Muscle of back (tissue), 11 donors: ENCODE measurements around the gene PPP6R3. TPM values are rescaled to one million over a fixed set of nuclear protein-coding genes. Genes with fewer than 3 reads are reported as not detected.
"Not testable (repeated sequence)": the region's sequence is repeated elsewhere in the genome, so short reads cannot be mapped to it uniquely, and the experiment has no call there.

ENCODE experiments used
- DNase-seq, 3 donors: peaks; one replicate each; pipeline versions ENCODE4 v3.0.0 to v3.0.0-alpha.2; 2013
- polyA plus RNA-seq, 10 donors: library from polyadenylated mRNA; unstranded; fragments of 120-200 nt; gene quantifications; one replicate each; pipeline ENCODE4 v1.2.1, GENCODE V29; 2013; ENCODE audit not compliant: insufficient read length in 10 of 10

PPP6R3 gene
- polyA plus RNA-seq, 10 donors, result 42.0 to 75.3 (median 56.0) TPM

GRCh38 chr11:68455485-68455884 lies 5.1 kb upstream of the PPP6R3 start:
- DNase-seq, result no peak

GRCh38 chr11:68457216-68457897 lies 3.2 kb upstream of the PPP6R3 start:
- no peak for DNase-seq

DNA sequence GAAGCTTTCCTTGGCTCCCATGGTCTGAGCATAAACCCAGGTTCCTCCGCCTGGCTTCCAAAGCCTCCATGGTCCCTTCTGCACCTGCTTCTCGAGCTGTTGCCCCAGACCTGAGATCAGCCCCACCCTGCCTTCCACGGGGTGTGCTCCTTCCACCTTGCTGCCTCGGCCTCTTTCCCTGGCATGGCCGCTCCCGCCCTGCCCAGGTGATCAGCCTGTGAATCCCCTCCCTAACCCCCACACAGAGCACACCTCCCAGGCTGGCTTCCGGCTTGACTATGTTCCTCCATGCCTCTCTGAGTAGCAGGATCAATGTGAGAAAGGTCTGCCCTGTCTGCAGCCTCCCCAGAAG lies 2.7 kb upstream of the PPP6R3 start:
- DNase-seq, result no peak

- not testable (repeated sequence) for DNase-seq
These were observed 2.2 kb upstream of the PPP6R3 start for GRCh38 chr11:68458340-68458739.

DNA sequence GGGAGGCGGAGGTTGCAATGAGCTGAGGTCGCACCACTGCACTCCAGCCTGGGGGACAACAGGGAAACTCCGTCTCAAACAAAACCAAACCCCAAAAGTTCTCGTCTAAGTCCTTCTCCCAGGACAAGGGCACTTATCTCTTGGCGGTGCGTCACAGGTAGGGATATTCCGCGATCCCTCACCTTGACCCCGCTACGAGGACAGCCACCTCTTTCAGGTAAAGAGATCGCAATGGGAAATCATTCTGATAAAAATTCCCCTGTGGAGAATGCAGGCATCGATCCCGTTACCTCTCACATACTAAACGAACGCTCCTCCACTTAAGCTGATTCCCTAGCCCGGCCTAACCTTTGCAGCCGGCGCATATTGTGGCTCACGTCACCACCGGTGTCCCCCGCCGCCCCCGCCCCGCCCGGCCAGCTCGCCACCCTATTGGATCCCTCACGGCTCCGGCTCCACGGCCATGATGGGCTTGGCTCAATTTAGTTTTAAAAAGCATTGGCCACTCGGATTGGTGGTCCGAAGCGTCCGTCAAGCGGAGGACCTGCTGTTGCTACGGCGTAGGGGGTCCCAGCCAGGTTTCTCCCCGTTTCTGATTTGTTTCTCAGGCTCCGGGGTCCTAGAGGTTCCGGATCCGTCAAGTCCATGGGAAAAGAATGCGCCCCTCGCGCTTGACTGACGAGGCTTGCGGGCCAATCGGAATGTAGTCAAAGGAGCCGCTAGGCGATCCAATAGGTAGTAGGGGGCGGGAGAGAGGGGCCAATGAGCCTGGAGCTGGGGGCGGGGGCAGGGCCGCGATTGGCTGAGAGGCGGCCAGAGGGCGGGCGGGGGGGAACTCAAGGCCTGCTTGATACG lies 439 bp upstream of the PPP6R3 start:
- peak; percentile 98 to 100 (median 99) for DNase-seq

- no peak for DNase-seq
These were observed 994 bp downstream of the PPP6R3 start for GRCh38 chr11:68461575-68461917.

- DNase-seq, result no peak
These were observed 3.2 kb downstream of the PPP6R3 start for GRCh38 chr11:68463714-68464113.

DNA sequence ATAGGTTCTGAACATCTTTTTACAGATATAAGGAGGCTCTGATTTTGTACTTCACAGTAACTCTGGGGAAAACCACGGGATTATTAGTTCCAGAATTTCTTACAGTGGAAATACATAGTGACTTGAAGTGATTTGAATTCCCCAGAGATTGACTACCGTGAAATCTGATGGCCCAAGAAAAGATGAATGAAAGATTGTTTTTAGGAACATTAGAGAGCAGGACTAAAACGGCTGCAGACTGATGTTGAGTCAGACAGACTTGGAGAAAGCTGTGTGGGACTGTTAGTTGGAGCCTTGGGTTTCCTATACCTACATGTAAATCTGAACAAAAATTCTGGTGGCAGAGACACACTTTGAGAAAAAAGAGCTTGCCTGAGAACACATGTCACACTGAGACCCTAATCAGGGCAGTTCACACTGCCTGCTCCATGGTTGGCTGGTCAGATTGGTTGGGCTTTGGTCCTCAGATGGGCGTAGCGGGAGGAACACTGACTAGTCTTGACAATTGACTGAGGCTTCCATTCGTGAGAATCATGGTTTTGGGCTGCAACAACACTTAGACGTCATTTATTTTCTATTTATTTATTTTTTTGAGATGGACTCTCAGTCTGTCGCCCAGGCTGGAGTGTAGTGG lies 6.8 kb downstream of the PPP6R3 start:
- DNase-seq, result no peak

- no peak for DNase-seq
These were observed 7.8 kb downstream of the PPP6R3 start for GRCh38 chr11:68468217-68468828.

DNA sequence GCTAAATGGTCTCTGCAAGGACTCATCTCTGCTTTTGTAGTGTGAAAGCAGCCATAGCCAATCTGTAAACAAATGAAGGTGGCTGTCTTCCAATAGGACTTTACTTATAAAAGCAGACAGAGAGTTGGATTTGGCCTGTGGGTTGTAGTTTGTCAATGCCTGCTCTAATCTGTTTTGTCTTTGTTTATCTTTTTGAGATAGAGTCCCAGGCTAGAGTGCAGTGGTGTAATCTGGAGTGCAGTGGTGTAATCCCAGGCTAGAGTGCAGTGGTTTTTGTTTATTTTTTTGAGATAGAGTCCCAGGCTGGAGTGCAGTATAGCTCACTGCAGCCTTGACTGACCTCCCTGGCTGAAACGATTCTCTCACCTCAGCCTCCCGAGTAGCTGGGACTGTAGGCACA lies 8.6 kb downstream of the PPP6R3 start:
- DNase-seq, result no peak

DNA sequence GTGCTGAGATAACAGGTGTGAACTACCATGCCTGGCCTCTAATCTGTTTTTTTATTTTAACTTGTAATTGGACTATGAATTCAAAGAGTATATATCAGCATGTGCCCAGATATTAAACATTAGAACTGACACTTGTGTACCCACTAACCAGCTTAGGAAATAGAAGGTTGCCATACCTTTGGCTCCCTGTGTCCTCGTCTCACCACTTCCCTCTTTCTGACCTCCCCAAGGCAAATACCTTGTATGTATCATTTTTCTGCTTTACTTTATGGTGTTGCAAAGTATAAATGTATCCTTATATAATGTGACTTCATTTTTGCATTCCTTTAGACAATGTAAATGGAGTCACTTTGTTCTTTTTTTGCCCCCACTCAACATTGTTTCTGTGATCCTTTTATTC lies 9.1 kb downstream of the PPP6R3 start:
- no peak for DNase-seq

DNA sequence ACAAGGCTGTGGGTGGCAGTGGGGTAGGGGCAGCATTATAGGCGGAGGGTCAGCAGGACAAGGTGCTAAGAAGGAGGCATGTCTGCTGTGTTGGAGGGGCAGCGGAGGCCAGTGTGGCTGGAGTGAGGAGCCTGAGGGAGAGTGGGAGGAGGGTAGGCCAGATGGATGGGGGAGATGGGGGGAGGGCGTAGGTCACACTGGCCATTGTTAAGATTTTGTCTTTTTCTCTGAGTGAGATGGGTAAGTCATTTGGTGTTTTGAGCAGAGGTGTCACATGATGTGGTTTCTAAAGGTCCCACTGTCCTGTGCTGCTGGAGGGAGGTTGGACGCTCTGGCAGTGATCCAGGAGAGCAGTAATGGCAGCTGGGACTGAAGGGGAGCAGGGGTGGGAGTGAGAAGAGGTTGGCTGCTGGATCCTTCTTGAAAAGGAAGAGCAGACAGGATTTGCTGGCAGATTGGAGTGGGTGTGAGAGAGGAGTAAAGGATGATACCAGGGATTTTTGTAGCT lies 9.8 kb downstream of the PPP6R3 start:
- DNase-seq, result peak in 2 of 3 donors; percentile 21 to 40

GRCh38 chr11:68471360-68472340 lies 11.1 kb downstream of the PPP6R3 start:
- DNase-seq, result peak in 1 of 3 donors; percentile 17

- DNase-seq, result no peak
These were observed 12.2 kb downstream of the PPP6R3 start for GRCh38 chr11:68472778-68473177.

- DNase-seq, result no peak
These were observed 13.1 kb downstream of the PPP6R3 start for GRCh38 chr11:68473693-68474092.

GRCh38 chr11:68475626-68476025 lies 15.1 kb downstream of the PPP6R3 start:
- not testable (repeated sequence) for DNase-seq

DNA sequence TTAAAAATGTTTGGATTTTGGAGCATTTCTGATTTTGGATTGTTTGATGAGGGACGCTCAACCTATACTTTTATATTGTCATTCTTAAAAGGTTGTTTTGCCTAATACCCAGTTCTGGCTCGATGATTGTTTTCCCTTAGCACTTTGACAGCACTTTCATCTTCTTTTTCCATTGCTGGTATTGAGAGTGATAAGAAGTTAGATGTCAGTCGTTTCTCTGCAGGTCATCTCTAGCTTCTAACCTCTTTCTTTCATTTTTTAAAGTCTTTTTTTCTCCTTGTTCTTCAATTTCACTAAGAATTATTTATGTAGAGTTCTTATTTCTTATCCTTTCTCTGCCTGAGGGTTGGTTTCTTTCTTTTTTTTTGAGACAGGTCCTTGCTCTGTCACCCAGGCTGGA lies 18.8 kb downstream of the PPP6R3 start:
- no peak for DNase-seq

GRCh38 chr11:68480193-68480592 lies 19.6 kb downstream of the PPP6R3 start:
- no peak for DNase-seq

DNA sequence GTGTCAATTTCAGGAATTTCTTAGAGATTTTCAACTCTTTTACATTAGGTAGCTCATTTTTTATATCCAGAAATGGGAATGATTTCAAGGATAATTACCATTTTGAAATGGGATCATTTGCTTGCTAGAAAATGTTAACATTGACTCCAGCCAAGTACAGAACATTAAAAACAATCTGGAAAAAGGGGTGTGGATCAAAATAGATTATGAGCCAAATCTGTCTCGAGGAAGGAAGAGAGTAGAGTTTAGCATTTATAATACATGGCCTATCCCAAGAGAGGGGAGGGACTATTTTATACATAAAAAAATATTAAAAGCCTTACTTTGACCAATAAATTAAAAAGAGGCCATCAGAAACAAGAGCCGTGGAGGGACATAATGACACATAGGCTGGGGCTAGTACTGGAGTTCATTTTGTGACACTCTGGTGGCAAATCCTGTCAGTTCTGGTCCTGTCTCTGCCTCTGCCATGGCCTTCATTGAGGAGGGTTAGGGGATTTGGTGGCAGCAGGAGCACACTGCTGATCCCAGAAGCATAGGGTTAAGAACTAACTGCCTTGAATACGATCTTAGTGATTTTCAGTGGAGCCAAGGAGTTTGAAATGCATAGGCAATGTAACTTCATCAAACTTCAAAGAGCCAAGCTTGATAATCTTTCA lies 20.4 kb downstream of the PPP6R3 start:
- DNase-seq, result peak in 2 of 3 donors; percentile 27 to 66

GRCh38 chr11:68481579-68482240 lies 21.2 kb downstream of the PPP6R3 start:
- no peak for DNase-seq
